GM18951 (cell line): ENCODE results near the gene PTRH1.

Experiments used
- POLR2A ChIP-seq: IDR thresholded peaks from 4 replicates; pipeline ENCODE4 v1.6.1; 2011; ENCODE audit warnings: mild to moderate bottlenecking; ENCODE audit not compliant: insufficient read length, insufficient read depth; ENCODE audit errors: extremely low read depth
- in situ Hi-C: fragments of 300-500 bp; cut with MboI; formaldehyde crosslinking; loops from one replicate; pipeline ENCODE4 v1.12.0; 2022; ENCODE audit warnings: low sequenced_read_pairs, mixed read lengths, inconsistent platforms; ENCODE audit not compliant: unreplicated experiment

The PTRH1 gene

GRCh38 chr9:127753148-127753547 is 37.7 kb upstream of the PTRH1 start:
- no peak for TF ChIP-seq POLR2A
- in situ Hi-C loops = no loop called here

- in situ Hi-C loops = no loop called here
Observed at GRCh38 chr9:127751269-127752054, 36.0 kb upstream of the PTRH1 start.

GRCh38 chr9:127749090-127749787 is 33.8 kb upstream of the PTRH1 start:
- TF ChIP-seq POLR2A = no peak
- in situ Hi-C loops = no loop called here

More at GRCh38 chr9:127751269-127752054, 36.0 kb upstream of the PTRH1 start:
- TF ChIP-seq POLR2A = no peak

- no peak for TF ChIP-seq POLR2A
- in situ Hi-C loops = no loop called here
Observed at GRCh38 chr9:127746959-127747569, 31.6 kb upstream of the PTRH1 start.

GRCh38 chr9:127744398-127745110 is 29.1 kb upstream of the PTRH1 start:
- in situ Hi-C loops = no loop called here

GRCh38 chr9:127742435-127743088 is 27.1 kb upstream of the PTRH1 start:
- TF ChIP-seq POLR2A = no peak
- in situ Hi-C loops = no loop called here

More at GRCh38 chr9:127744398-127745110, 29.1 kb upstream of the PTRH1 start:
- no peak for TF ChIP-seq POLR2A

GRCh38 chr9:127741831-127742434 is 26.5 kb upstream of the PTRH1 start:
- in situ Hi-C loops = no loop called here
- no peak for TF ChIP-seq POLR2A

GRCh38 chr9:127739614-127740330 is 24.3 kb upstream of the PTRH1 start:
- no peak for TF ChIP-seq POLR2A
- in situ Hi-C loops = loop anchor here (10.0 kb wide), 1 partner anchor 175 kb away; the partner anchor contains the start of gene ST6GALNAC4

- no peak for TF ChIP-seq POLR2A
- in situ Hi-C loops = loop anchor here (10.0 kb wide), 1 partner anchor 176 kb away; the partner anchor contains the start of gene ST6GALNAC4
Observed at GRCh38 chr9:127738666-127739065, 23.2 kb upstream of the PTRH1 start.

- in situ Hi-C loops = loop anchor here (10.0 kb wide), 1 partner anchor 179 kb away; the partner anchor contains the start of gene ST6GALNAC4
- TF ChIP-seq POLR2A = no peak
Observed at GRCh38 chr9:127735530-127736185, 20.2 kb upstream of the PTRH1 start.
